ENCODE measurements around the gene CLSTN2. TPM values are rescaled to one million over a fixed set of nuclear protein-coding genes. Genes with fewer than 3 reads are reported as not detected.

Gene CLSTN2
- total and polyA plus RNA-seq, 2 experiments from 2014 or later, result 23.0 to 27.0 TPM

DNA sequence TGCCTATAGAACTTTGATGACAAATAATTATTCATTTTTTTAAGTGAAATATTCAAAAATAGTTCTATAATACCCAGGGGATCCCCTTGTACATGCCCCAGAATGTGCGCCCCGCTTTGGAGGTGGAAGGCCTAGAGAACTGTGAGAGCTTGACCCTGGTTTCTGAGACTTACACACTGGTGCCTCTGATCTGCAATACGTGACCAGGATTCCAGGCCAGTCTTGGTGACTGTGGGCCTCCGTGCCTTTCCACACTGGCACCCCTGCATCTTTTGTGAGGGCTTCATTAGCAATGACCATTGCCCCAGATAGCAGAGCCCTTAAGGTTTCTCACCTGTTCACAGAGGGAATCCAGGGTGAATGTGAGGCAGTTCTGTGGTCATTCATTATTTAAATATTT is 44.0 kb downstream of the CLSTN2 start:
- peaks cover 1% of the 10 kb centered on the region for H3K27me3 ChIP-seq
- no peak overlapping the region for H3K27ac ChIP-seq
- no peak for DNase-seq (ENCODE audit: low spot score)
- no peaks in the 10 kb centered on the region for H4K20me1 ChIP-seq (ENCODE audit: insufficient read depth, poor library complexity, severe bottlenecking)
- no peaks in the 10 kb centered on the region for H3K79me2 ChIP-seq
- no peak overlapping the region for H3K4me2 ChIP-seq
- H3K4me3 ChIP-seq, result no peak overlapping the region
- H3K9me2 ChIP-seq (replicated peaks; ENCODE audit: insufficient read depth), result no peaks in the 10 kb centered on the region
- H2AFZ ChIP-seq, result no peak overlapping the region
- WGBS (ENCODE audit: low lambda C conversion rate, missing lambda C conversion rate), result 91% methylated on average over 4 of the region's 4 CpGs
- H3K36me3 ChIP-seq (replicated peaks; ENCODE audit: insufficient read depth, low read depth), result no peaks in the 10 kb centered on the region
- H3K4me1 ChIP-seq (ENCODE audit: insufficient read depth), result no peaks in the 10 kb centered on the region
- TF ChIP-seq EZH2phosphoT487 (IDR thresholded peaks at IDR 0.05; ENCODE audit: low read depth, severe bottlenecking, unreplicated experiment) (no peak), EZH2 (IDR thresholded peaks at IDR 0.05; ENCODE audit: borderline replicate concordance) (no peak)
- TF ChIP-seq, protein P1, sequence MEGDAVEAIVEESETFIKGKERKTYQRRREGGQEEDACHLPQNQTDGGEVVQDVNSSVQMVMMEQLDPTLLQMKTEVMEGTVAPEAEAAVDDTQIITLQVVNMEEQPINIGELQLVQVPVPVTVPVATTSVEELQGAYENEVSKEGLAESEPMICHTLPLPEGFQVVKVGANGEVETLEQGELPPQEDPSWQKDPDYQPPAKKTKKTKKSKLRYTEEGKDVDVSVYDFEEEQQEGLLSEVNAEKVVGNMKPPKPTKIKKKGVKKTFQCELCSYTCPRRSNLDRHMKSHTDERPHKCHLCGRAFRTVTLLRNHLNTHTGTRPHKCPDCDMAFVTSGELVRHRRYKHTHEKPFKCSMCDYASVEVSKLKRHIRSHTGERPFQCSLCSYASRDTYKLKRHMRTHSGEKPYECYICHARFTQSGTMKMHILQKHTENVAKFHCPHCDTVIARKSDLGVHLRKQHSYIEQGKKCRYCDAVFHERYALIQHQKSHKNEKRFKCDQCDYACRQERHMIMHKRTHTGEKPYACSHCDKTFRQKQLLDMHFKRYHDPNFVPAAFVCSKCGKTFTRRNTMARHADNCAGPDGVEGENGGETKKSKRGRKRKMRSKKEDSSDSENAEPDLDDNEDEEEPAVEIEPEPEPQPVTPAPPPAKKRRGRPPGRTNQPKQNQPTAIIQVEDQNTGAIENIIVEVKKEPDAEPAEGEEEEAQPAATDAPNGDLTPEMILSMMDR (IDR thresholded peaks at IDR 0.05; ENCODE audit: poor library complexity), result no peak
- no peaks in the 10 kb centered on the region for H3K9me3 ChIP-seq (ENCODE audit: low read depth)

DNA sequence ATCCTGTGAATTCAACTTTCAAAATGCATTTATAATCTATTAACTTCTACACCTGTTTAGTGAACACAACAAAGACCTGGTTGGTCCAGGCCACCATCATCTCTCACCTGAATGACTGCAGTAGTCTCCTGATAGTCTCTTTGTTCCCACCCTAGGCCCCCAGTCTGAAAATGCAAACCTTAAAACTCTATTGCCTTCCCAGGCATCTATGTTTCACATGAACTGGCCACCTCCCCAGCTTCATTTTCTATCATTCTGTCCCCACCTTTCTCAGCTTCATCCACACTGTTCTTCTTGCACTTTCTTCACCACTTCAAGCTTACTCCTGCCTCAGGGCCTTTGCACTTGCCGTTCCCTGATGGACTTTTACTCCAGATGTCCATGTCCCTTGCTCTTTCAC is 45.0 kb downstream of the CLSTN2 start:
- Histone ChIP-seq H3K4me3 (no peak overlapping the region), H3K27ac (no peak overlapping the region), H3K9me3 (ENCODE audit: low read depth) (no peaks in the 10 kb centered on the region), H3K4me1 (ENCODE audit: insufficient read depth) (no peaks in the 10 kb centered on the region), H3K27me3 (peaks cover 7% of the 10 kb centered on the region), H3K4me2 (no peak overlapping the region), H4K20me1 (ENCODE audit: insufficient read depth, poor library complexity, severe bottlenecking) (no peaks in the 10 kb centered on the region), H3K9me2 (replicated peaks; ENCODE audit: insufficient read depth) (no peaks in the 10 kb centered on the region), H3K36me3 (replicated peaks; ENCODE audit: insufficient read depth, low read depth) (no peaks in the 10 kb centered on the region), H3K79me2 (no peaks in the 10 kb centered on the region), H2AFZ (no peak overlapping the region)
- no peak for DNase-seq (ENCODE audit: low spot score)
- TF ChIP-seq EZH2 (IDR thresholded peaks at IDR 0.05; ENCODE audit: borderline replicate concordance) (no peak), EZH2phosphoT487 (IDR thresholded peaks at IDR 0.05; ENCODE audit: low read depth, severe bottlenecking, unreplicated experiment) (no peak)
- TF ChIP-seq, protein P1 (IDR thresholded peaks at IDR 0.05; ENCODE audit: poor library complexity), result no peak
- 89% methylated on average over 1 of the region's 1 CpG for WGBS (ENCODE audit: low lambda C conversion rate, missing lambda C conversion rate)

DNA sequence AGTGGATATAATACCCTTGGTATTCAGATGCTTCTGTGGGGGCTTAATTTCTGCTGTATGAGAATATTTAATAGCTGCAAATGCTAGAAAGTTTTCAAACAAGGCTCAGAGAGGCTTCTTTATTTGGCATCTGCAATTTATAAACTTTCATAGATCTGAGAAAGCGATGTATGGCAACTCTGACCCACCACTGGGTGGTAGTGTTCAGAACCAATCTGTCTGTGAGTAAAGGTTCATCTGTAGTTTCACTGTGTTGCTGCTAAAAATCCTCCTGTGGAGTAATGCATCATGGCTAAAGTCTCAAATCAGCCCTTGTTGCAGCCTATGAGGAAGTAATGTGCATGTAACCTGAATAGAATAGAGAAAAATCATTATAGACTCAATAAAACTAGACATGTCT is 47.4 kb downstream of the CLSTN2 start:
- WGBS (ENCODE audit: low lambda C conversion rate, missing lambda C conversion rate), result 76% methylated on average over 1 of the region's 1 CpG
- Histone ChIP-seq H3K9me3 (ENCODE audit: low read depth) (no peaks in the 10 kb centered on the region), H3K4me3 (no peak overlapping the region), H3K36me3 (replicated peaks; ENCODE audit: insufficient read depth, low read depth) (no peaks in the 10 kb centered on the region), H3K79me2 (no peaks in the 10 kb centered on the region), H3K27me3 (peaks cover 15% of the 10 kb centered on the region), H3K27ac (no peak overlapping the region), H4K20me1 (ENCODE audit: insufficient read depth, poor library complexity, severe bottlenecking) (no peaks in the 10 kb centered on the region), H2AFZ (no peak overlapping the region), H3K4me2 (no peak overlapping the region), H3K4me1 (ENCODE audit: insufficient read depth) (no peaks in the 10 kb centered on the region), H3K9me2 (replicated peaks; ENCODE audit: insufficient read depth) (no peaks in the 10 kb centered on the region)
- peak; percentile 13 for DNase-seq (ENCODE audit: low spot score)
- TF ChIP-seq, protein P1 (IDR thresholded peaks at IDR 0.05; ENCODE audit: poor library complexity), result peak; percentile 42
- no peak for TF ChIP-seq EZH2phosphoT487 (IDR thresholded peaks at IDR 0.05; ENCODE audit: low read depth, severe bottlenecking, unreplicated experiment)

DNA sequence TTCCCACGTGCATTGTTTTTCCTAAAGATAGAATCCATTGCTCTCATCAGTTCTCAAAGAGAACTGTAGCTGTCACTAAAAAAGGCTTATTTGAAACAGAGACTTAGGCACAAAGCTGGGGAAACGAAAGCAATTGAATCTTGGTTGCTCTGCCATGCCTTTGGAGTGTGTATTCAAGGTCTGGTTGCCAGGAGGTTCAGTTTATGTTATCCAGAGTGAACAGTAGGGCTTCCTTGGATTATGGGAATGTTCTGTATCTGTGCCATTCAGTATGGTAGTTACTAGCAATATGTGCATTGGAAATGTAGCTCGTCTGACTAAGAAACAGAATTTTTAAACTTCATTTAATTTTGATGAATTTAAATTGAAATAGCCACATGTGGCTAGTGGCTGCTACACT is 50.6 kb downstream of the CLSTN2 start:
- no peak overlapping the region for H2AFZ ChIP-seq
- 81% methylated on average over 3 of the region's 3 CpGs for WGBS (ENCODE audit: low lambda C conversion rate, missing lambda C conversion rate)
- H3K4me2 ChIP-seq, result no peak overlapping the region
- H4K20me1 ChIP-seq (ENCODE audit: insufficient read depth, poor library complexity, severe bottlenecking), result no peaks in the 10 kb centered on the region
- peaks cover 15% of the 10 kb centered on the region for H3K27me3 ChIP-seq
- DNase-seq (ENCODE audit: low spot score), result no peak
- H3K4me1 ChIP-seq (ENCODE audit: insufficient read depth), result no peaks in the 10 kb centered on the region
- no peak overlapping the region for H3K4me3 ChIP-seq
- H3K79me2 ChIP-seq, result no peaks in the 10 kb centered on the region
- H3K36me3 ChIP-seq (replicated peaks; ENCODE audit: insufficient read depth, low read depth), result no peaks in the 10 kb centered on the region
- TF ChIP-seq, protein P1 (IDR thresholded peaks at IDR 0.05; ENCODE audit: poor library complexity), result no peak
- no peak for TF ChIP-seq EZH2 (IDR thresholded peaks at IDR 0.05; ENCODE audit: borderline replicate concordance)
- no peak for TF ChIP-seq EZH2phosphoT487 (IDR thresholded peaks at IDR 0.05; ENCODE audit: low read depth, severe bottlenecking, unreplicated experiment)
- H3K9me3 ChIP-seq (ENCODE audit: low read depth), result no peaks in the 10 kb centered on the region
- no peak overlapping the region for H3K27ac ChIP-seq
- H3K9me2 ChIP-seq (replicated peaks; ENCODE audit: insufficient read depth), result no peaks in the 10 kb centered on the region

Measured in hepatocyte (in vitro differentiated cells).